ENCODE results near the gene CALD1. TPM values are rescaled to one million over a fixed set of nuclear protein-coding genes. Genes with fewer than 3 reads are reported as not detected.

CALD1 gene
- total RNA-seq, 1 experiment from 2014 or later, result 22.1 TPM

DNA sequence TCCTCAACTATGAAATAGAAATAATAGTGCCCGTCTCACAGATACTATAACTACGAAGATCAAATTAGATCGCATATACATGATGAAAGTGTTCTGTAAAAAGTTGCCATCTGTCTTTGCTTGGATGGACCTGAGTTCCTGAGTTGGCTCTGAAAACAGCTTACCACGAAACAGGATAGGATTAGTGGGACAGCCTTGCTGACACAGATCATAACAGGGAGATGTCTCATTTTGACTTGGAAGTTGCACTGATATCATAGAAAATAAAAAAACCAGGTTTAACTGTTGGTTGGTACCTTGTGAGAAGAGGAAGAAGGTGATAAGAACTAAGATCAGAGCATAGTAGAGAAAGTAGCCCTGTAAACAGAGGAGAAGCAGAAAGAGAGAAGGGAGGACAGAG is 127.6 kb downstream of the CALD1 start:
- Histone ChIP-seq H3K9me3 (ENCODE audit: low read length) (no peaks in the 10 kb centered on the region), H3K27me3 (ENCODE audit: low read length) (no peaks in the 10 kb centered on the region), H3K27ac (ENCODE audit: low read length) (no peak overlapping the region), H3K4me2 (ENCODE audit: low read length) (no peak overlapping the region), H3K79me2 (ENCODE audit: low read length) (no peaks in the 10 kb centered on the region), H3K9ac (ENCODE audit: low read length) (no peak overlapping the region), H3K9me2 (replicated peaks; ENCODE audit: low read length) (no peaks in the 10 kb centered on the region), H4K20me1 (ENCODE audit: low read length) (no peaks in the 10 kb centered on the region), H3F3A (ENCODE audit: low read length, unreplicated experiment) (no peaks in the 10 kb centered on the region), H3K4me3 (ENCODE audit: low read length) (no peak overlapping the region), H3K36me3 (ENCODE audit: low read depth, low read length) (0 out of 2 replicates have a peak, but pooled peaks cover 2% of the 10 kb centered on the region), H3K4me1 (ENCODE audit: insufficient read depth, low read length) (peaks cover 4% of the 10 kb centered on the region), H2AFZ (ENCODE audit: low read length) (no peak overlapping the region)
- no TSS peak for BruUV-seq (replicated peaks)
- POLR2A ChIA-PET (ENCODE audit: unreplicated experiment), result no interaction called here
- intact Hi-C loops (cut with micrococcal nuclease), result no loop called here
- ATAC-seq, result no peak
- no peak for DNase-seq
- TF ChIP-seq, protein P1, sequence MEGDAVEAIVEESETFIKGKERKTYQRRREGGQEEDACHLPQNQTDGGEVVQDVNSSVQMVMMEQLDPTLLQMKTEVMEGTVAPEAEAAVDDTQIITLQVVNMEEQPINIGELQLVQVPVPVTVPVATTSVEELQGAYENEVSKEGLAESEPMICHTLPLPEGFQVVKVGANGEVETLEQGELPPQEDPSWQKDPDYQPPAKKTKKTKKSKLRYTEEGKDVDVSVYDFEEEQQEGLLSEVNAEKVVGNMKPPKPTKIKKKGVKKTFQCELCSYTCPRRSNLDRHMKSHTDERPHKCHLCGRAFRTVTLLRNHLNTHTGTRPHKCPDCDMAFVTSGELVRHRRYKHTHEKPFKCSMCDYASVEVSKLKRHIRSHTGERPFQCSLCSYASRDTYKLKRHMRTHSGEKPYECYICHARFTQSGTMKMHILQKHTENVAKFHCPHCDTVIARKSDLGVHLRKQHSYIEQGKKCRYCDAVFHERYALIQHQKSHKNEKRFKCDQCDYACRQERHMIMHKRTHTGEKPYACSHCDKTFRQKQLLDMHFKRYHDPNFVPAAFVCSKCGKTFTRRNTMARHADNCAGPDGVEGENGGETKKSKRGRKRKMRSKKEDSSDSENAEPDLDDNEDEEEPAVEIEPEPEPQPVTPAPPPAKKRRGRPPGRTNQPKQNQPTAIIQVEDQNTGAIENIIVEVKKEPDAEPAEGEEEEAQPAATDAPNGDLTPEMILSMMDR (conservative IDR thresholded peaks at IDR 0.05; ENCODE audit: low read depth, low read length), result no peak
- no peak for TF ChIP-seq EZH2 (IDR thresholded peaks at IDR 0.05; ENCODE audit: low read length, unreplicated experiment)
- TF ChIP-seq EZH2phosphoT487 (IDR thresholded peaks at IDR 0.05; ENCODE audit: borderline replicate concordance, low read length), result no peak
- CTCF ChIA-PET, result no interaction called here

DNA sequence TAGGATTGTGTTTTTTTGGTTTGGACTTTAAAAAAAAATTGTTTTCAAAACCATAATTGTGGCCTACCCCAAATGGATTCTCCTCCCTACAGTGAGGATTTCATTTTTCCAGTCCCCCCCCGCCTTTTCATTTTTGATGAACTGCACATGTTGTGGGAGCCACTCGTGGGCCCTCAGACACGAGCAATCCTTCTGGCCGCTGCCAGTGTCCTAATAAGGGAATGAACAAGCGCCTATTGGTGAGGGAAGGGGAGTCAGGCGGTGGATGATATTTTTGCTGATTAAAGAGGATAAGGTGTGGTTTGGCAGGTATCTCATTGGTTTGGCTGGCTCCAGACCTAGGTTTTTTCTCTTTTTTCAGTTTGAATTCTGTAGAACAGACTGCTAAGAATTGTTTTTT is 128.2 kb downstream of the CALD1 start:
- H3K4me3 ChIP-seq (ENCODE audit: low read length), result no peak overlapping the region
- 0 out of 2 replicates have a peak, but pooled peaks cover under 1% of the 10 kb centered on the region for H3K36me3 ChIP-seq (ENCODE audit: low read depth, low read length)
- intact Hi-C loops (cut with micrococcal nuclease), result no loop called here
- BruUV-seq (replicated peaks), result no TSS peak
- no peak overlapping the region for H3K27ac ChIP-seq (ENCODE audit: low read length)
- no peaks in the 10 kb centered on the region for H3K79me2 ChIP-seq (ENCODE audit: low read length)
- ChIA-PET POLR2A (ENCODE audit: unreplicated experiment) (no interaction called here), CTCF (no interaction called here)
- no peaks in the 10 kb centered on the region for H3K27me3 ChIP-seq (ENCODE audit: low read length)
- DNase-seq (no peak), ATAC-seq (no peak)
- H4K20me1 ChIP-seq (ENCODE audit: low read length), result no peaks in the 10 kb centered on the region
- TF ChIP-seq EZH2phosphoT487 (IDR thresholded peaks at IDR 0.05; ENCODE audit: borderline replicate concordance, low read length) (no peak), EZH2 (IDR thresholded peaks at IDR 0.05; ENCODE audit: low read length, unreplicated experiment) (no peak)
- TF ChIP-seq, protein P1 (conservative IDR thresholded peaks at IDR 0.05; ENCODE audit: low read depth, low read length), result no peak
- H3K4me2 ChIP-seq (ENCODE audit: low read length), result no peak overlapping the region
- no peaks in the 10 kb centered on the region for H3K9me3 ChIP-seq (ENCODE audit: low read length)
- H3F3A ChIP-seq (ENCODE audit: low read length, unreplicated experiment), result no peaks in the 10 kb centered on the region
- no peaks in the 10 kb centered on the region for H3K9me2 ChIP-seq (replicated peaks; ENCODE audit: low read length)
- H3K9ac ChIP-seq (ENCODE audit: low read length), result no peak overlapping the region
- H3K4me1 ChIP-seq (ENCODE audit: insufficient read depth, low read length), result peaks cover 4% of the 10 kb centered on the region
- H2AFZ ChIP-seq (ENCODE audit: low read length), result no peak overlapping the region

DNA sequence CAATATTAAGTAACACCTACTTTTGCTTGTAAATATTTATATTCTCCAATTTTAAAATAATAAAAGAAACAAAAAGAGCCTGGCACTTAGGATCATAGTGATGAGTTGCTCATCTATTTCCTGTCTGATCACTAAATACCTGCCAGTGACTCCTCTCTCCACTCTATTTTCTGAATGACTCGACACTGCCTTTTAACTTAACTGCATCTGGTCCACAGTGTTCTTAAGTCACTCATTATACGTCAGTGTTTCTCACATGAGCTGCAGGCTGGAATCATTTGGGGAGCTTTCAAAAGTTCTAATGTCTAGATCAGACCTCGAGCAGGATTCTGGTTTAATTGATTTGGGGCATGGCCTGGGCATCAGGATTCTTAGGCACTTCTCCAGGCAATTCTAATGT is 128.9 kb downstream of the CALD1 start:
- ATAC-seq (peak; percentile 54; the same call in 1 of the 2 replicates), DNase-seq (peak; percentile 35)
- H3K36me3 ChIP-seq (ENCODE audit: low read depth, low read length), result no peaks in the 10 kb centered on the region
- ChIA-PET POLR2A (ENCODE audit: unreplicated experiment) (no interaction called here), CTCF (no interaction called here)
- H3K27ac ChIP-seq (ENCODE audit: low read length), result no peak overlapping the region
- no peak overlapping the region for H3K9ac ChIP-seq (ENCODE audit: low read length)
- H3K79me2 ChIP-seq (ENCODE audit: low read length), result no peaks in the 10 kb centered on the region
- H3K9me2 ChIP-seq (replicated peaks; ENCODE audit: low read length), result no peaks in the 10 kb centered on the region
- H3K4me2 ChIP-seq (ENCODE audit: low read length), result no peak overlapping the region
- H3K4me1 ChIP-seq (ENCODE audit: insufficient read depth, low read length), result peaks cover 4% of the 10 kb centered on the region
- TF ChIP-seq EZH2 (IDR thresholded peaks at IDR 0.05; ENCODE audit: low read length, unreplicated experiment), result no peak
- TF ChIP-seq, protein P1 (conservative IDR thresholded peaks at IDR 0.05; ENCODE audit: low read depth, low read length), result no peak
- no peak for TF ChIP-seq EZH2phosphoT487 (IDR thresholded peaks at IDR 0.05; ENCODE audit: borderline replicate concordance, low read length)
- intact Hi-C loops (cut with micrococcal nuclease), result no loop called here
- H2AFZ ChIP-seq (ENCODE audit: low read length), result no peak overlapping the region
- H3K27me3 ChIP-seq (ENCODE audit: low read length), result no peaks in the 10 kb centered on the region
- no TSS peak for BruUV-seq (replicated peaks)
- H3K9me3 ChIP-seq (ENCODE audit: low read length), result no peaks in the 10 kb centered on the region
- H3F3A ChIP-seq (ENCODE audit: low read length, unreplicated experiment), result no peaks in the 10 kb centered on the region
- H3K4me3 ChIP-seq (ENCODE audit: low read length), result no peak overlapping the region
- no peaks in the 10 kb centered on the region for H4K20me1 ChIP-seq (ENCODE audit: low read length)

Data from PC-3 (cell line).